Panc1 (cell line): ENCODE data around the gene ACOXL. TPM values are rescaled to one million over a fixed set of nuclear protein-coding genes. Genes with fewer than 3 reads are reported as not detected.

Source experiments
- ATAC-seq: fragments of 200-7000 bp; cut with Tn5 transposase; 2 replicates; pipeline ENCODE4 v1.9.1; 2020; ENCODE audit warnings: mild to moderate bottlenecking, moderate library complexity
- BruUV-seq: library from RNA; stranded (reverse); fragments of 400-500 nt; replicated peaks from 2 replicates; lab custom pipeline; 2021; lab: Mats Ljungman, UMichigan
- CTCF ChIA-PET: fragments of 300-600 bp; sonication (Branson Sonifier 250); formaldehyde crosslinking; loops from one replicate; lab custom pipeline; 2022; ENCODE audit warnings: antibody characterized with exemption; lab: Charles Lee
- POLR2A ChIA-PET: fragments of 300-600 bp; sonication (Branson Sonifier 250); formaldehyde crosslinking; loops from one replicate; lab custom pipeline; 2022; ENCODE audit warnings: antibody characterized with exemption; lab: Charles Lee
- DNase-seq: peaks from one replicate; pipeline ENCODE4 v3.0.0-alpha.2; 2010; ENCODE audit warnings: low read depth, low spot score
- H3K27ac ChIP-seq: 2 replicates; pipeline ENCODE4 v1.5.1; 2011; ENCODE audit warnings: mild to moderate bottlenecking, low read length, inconsistent platforms
- H3K27me3 ChIP-seq: fragments of 200-500 bp; sonication (Bioruptor generic); 2 replicates; pipeline ENCODE4 v1.6.0; 2014; ENCODE audit warnings: low read length, inconsistent platforms; ENCODE audit not compliant: control insufficient read depth, insufficient read depth
- H3K36me3 ChIP-seq: fragments of 200-500 bp; sonication (Bioruptor generic); 2 replicates; pipeline ENCODE4 v1.5.1; 2014; ENCODE audit warnings: inconsistent platforms, mild to moderate bottlenecking, low read length, moderate library complexity; ENCODE audit not compliant: control insufficient read depth, insufficient read depth
- H3K4me1 ChIP-seq: 2 replicates; pipeline ENCODE4 v1.5.1; 2011; ENCODE audit warnings: inconsistent platforms, mild to moderate bottlenecking, low read length, moderate library complexity; ENCODE audit not compliant: control insufficient read depth, insufficient read depth
- H3K4me3 ChIP-seq, 2 experiments: 2 replicates each; pipeline ENCODE4 v1.5.1; 2011 to 2012; ENCODE audit warnings: low read depth in 2 of 2, low read length in 2 of 2, mild to moderate bottlenecking in 2 of 2, inconsistent platforms in 1 of 2, moderate library complexity in 1 of 2
- H3K9me3 ChIP-seq: fragments of 200-500 bp; sonication (Bioruptor generic); 2 replicates; pipeline ENCODE4 v1.5.1; 2014; ENCODE audit warnings: low read depth, mild to moderate bottlenecking, inconsistent platforms, low read length, moderate library complexity; ENCODE audit not compliant: control insufficient read depth, insufficient read depth
- CTCF ChIP-seq: fragments of 450-650 bp; IDR thresholded peaks from 2 replicates; pipeline ENCODE4 v1.5.1; 2017; ENCODE audit warnings: mild to moderate bottlenecking
- POLR2AphosphoS5 ChIP-seq: IDR thresholded peaks from 2 replicates; pipeline ENCODE4 v1.6.1; 2012; ENCODE audit warnings: mild to moderate bottlenecking, low read depth, low read length, moderate library complexity
- REST ChIP-seq, 2 experiments: IDR thresholded peaks; 2 replicates each; pipeline ENCODE4 v1.6.1; 2011 to 2012; ENCODE audit warnings: low read depth in 2 of 2, control low read depth in 1 of 2, low read length in 1 of 2, mild to moderate bottlenecking in 1 of 2, moderate library complexity in 1 of 2; ENCODE audit not compliant: insufficient read depth in 1 of 2
- SIN3A ChIP-seq: IDR thresholded peaks from 2 replicates; pipeline ENCODE4 v1.6.1; 2012; ENCODE audit warnings: low read depth, mild to moderate bottlenecking, low read length, moderate library complexity, borderline replicate concordance; ENCODE audit not compliant: insufficient read depth
- TCF7L2 ChIP-seq: IDR thresholded peaks from 2 replicates; pipeline ENCODE4 v1.6.1; 2011; ENCODE audit warnings: mild to moderate bottlenecking, low read depth, low read length, inconsistent platforms
- in situ Hi-C: cut with HindIII; loops from 2 replicates; pipeline ENCODE4 v1.10.0; 2016; ENCODE audit warnings: low sequenced_read_pairs, low pct_unique_long_range_greater_than_20kb
- intact Hi-C: fragments of 100-400 bp; cut with micrococcal nuclease; formaldehyde crosslinking; loops from one replicate; pipeline ENCODE4 v1.10.0; 2022; ENCODE audit not compliant: unreplicated experiment
- total RNA-seq: library from RNA; stranded (reverse); gene quantifications from one replicate; pipeline ENCODE4 v1.2.1, GENCODE V29; 2021; ENCODE audit not compliant: unreplicated experiment

The ACOXL gene
- total RNA-seq, 1 experiment from 2014 or later, result 4.9 TPM

- H3K4me3 ChIP-seq, result no peak overlapping the region
- no TSS peak for BruUV-seq
- H3K9me3 ChIP-seq, result no peaks in the 10 kb centered on the region
- DNase-seq (no peak), ATAC-seq (no peak)
- H3K4me1 ChIP-seq, result peaks cover 15% of the 10 kb centered on the region
- no peaks in the 10 kb centered on the region for H3K27me3 ChIP-seq
- H3K27ac ChIP-seq, result no peak overlapping the region
- ChIA-PET CTCF (no interaction called here), POLR2A (no interaction called here)
- in situ Hi-C loops (no loop called here), intact Hi-C loops (loop anchor here (10.0 kb wide), 1 partner anchor 327 kb away; no protein-coding TSS in a partner anchor)
- H3K36me3 ChIP-seq, result peaks cover 22% of the 10 kb centered on the region; the same call in 1 of the 2 replicates
- TF ChIP-seq REST (IDR thresholded peaks at IDR 0.05; ENCODE audit: insufficient read depth in 1 of 2, low read depth in 2 of 2, low read length in 1 of 2) (no peak), TCF7L2 (no peak), CTCF (no peak), SIN3A (no peak), POLR2AphosphoS5 (no peak)
Observed at GRCh38 chr2:111128096-111128495, 395.7 kb downstream of the ACOXL start.

GRCh38 chr2:111133603-111134002 is 401.2 kb downstream of the ACOXL start:
- H3K9me3 ChIP-seq, result no peaks in the 10 kb centered on the region
- no peaks in the 10 kb centered on the region for H3K27me3 ChIP-seq
- CTCF ChIA-PET, result no interaction called here
- in situ Hi-C loops (no loop called here), intact Hi-C loops (no loop called here)
- DNase-seq, result no peak
- no peak for ATAC-seq
- H3K27ac ChIP-seq, result no peak overlapping the region
- BruUV-seq, result no TSS peak
- H3K4me3 ChIP-seq, result no peak overlapping the region
- no peak for TF ChIP-seq TCF7L2
- TF ChIP-seq POLR2AphosphoS5, result no peak
- no peak for TF ChIP-seq CTCF
- TF ChIP-seq REST (IDR thresholded peaks at IDR 0.05; ENCODE audit: insufficient read depth in 1 of 2, low read depth in 2 of 2, low read length in 1 of 2), result no peak
- TF ChIP-seq SIN3A, result no peak
- H3K36me3 ChIP-seq, result peaks cover 6% of the 10 kb centered on the region; the same call in 1 of the 2 replicates
- no peaks in the 10 kb centered on the region; the same call in 1 of the 2 replicates for H3K4me1 ChIP-seq
- POLR2A ChIA-PET, result no interaction called here
